Measurements from ENCODE around the gene ATP2C1.
"Not testable (repeated sequence)": the region's sequence is repeated elsewhere in the genome, so short reads cannot be mapped to it uniquely, and the experiment has no call there.

The ATP2C1 gene

GRCh38 chr3:131036986-131037385 lies 143.1 kb downstream of the ATP2C1 start:
- H3K9me3 Mint-ChIP-seq: peaks cover 8% of the 10 kb centered on the region
- no peak overlapping the region for H3K27ac Mint-ChIP-seq
- no peaks in the 10 kb centered on the region for H3K27me3 Mint-ChIP-seq
- H3K36me3 Mint-ChIP-seq: peaks cover 7% of the 10 kb centered on the region
- H3K4me1 Mint-ChIP-seq: peaks cover 17% of the 10 kb centered on the region
- DNase-seq: no peak
- H3K4me3 Mint-ChIP-seq: no peak overlapping the region
- CTCF ChIA-PET: interaction anchor here (1.1 to 1.3 kb wide), 2 partner anchors 10 to 142 kb away, joined by 3 to 4 read pairs; no protein-coding TSS in a partner anchor

DNA sequence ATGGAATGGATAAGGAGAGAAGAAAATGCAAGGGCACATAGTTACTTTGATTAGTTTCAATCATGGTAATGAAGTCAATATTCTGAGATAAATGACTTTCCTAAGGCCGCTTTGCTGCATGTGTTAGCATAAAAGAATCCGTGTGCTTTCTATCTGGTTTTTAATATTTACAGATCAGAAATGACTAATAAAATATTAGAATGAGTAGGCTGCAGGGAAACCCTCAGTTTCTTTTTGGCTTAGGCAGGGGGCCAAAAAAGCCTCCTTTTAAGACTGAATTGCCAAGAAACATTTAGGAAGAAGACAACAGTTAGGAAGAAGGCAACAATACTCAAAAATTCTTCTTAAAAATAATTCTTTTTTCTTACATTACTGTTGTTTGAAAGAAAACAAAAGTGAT lies 144.4 kb downstream of the ATP2C1 start:
- Mint-ChIP-seq H3K27ac (no peak overlapping the region), H3K4me1 (peaks cover 29% of the 10 kb centered on the region), H3K9me3 (peaks cover 12% of the 10 kb centered on the region), H3K36me3 (peaks cover 12% of the 10 kb centered on the region), H3K4me3 (no peak overlapping the region), H3K27me3 (no peaks in the 10 kb centered on the region)
- DNase-seq: no peak
- CTCF ChIA-PET: no interaction called here

GRCh38 chr3:131042271-131042985 lies 148.5 kb downstream of the ATP2C1 start:
- peak overlapping the region; percentile 72 for H3K27ac Mint-ChIP-seq
- CTCF ChIA-PET: interaction anchor here (1.1 to 1.9 kb wide), 2 partner anchors 10 to 16 kb away, joined by 5 to 10 read pairs; partner anchors contain the start of genes ASTE1 and NEK11
- H3K4me3 Mint-ChIP-seq: not testable (repeated sequence)

GRCh38 chr3:131047582-131047981 lies 153.7 kb downstream of the ATP2C1 start:
- Mint-ChIP-seq H3K27ac (no peak overlapping the region), H3K4me3 (no peak overlapping the region), H3K27me3 (peaks cover 20% of the 10 kb centered on the region), H3K9me3 (peaks cover 37% of the 10 kb centered on the region), H3K4me1 (peaks cover 26% of the 10 kb centered on the region), H3K36me3 (peaks cover 30% of the 10 kb centered on the region)
- CTCF ChIA-PET: interaction anchor here (0.9 to 1.7 kb wide), 3 partner anchors 11 to 14 kb away, joined by 3 to 5 read pairs (median 4); no protein-coding TSS in a partner anchor
- no peak for DNase-seq

More at GRCh38 chr3:131042271-131042985, 148.5 kb downstream of the ATP2C1 start:
- H3K27me3 Mint-ChIP-seq: peaks cover 11% of the 10 kb centered on the region
- peaks cover 40% of the 10 kb centered on the region for H3K4me1 Mint-ChIP-seq
- DNase-seq: peak; percentile 71
- peaks cover 35% of the 10 kb centered on the region for H3K36me3 Mint-ChIP-seq
- peaks cover 41% of the 10 kb centered on the region for H3K9me3 Mint-ChIP-seq

- H3K27me3 Mint-ChIP-seq: peaks cover 20% of the 10 kb centered on the region
- CTCF ChIA-PET: interaction anchor here (0.9 to 1.7 kb wide), 4 partner anchors 10 to 15 kb away, joined by 3 to 5 read pairs (median 4); no protein-coding TSS in a partner anchor
- H3K36me3 Mint-ChIP-seq: peaks cover 28% of the 10 kb centered on the region
- H3K27ac Mint-ChIP-seq: no peak overlapping the region
- peaks cover 35% of the 10 kb centered on the region for H3K9me3 Mint-ChIP-seq
- peaks cover 22% of the 10 kb centered on the region for H3K4me1 Mint-ChIP-seq
- DNase-seq: no peak
- no peak overlapping the region for H3K4me3 Mint-ChIP-seq
These were observed 154.1 kb downstream of the ATP2C1 start for GRCh38 chr3:131048030-131048429.

GRCh38 chr3:131050001-131050400 lies 156.1 kb downstream of the ATP2C1 start:
- H3K9me3 Mint-ChIP-seq: peaks cover 16% of the 10 kb centered on the region
- peaks cover 9% of the 10 kb centered on the region for H3K36me3 Mint-ChIP-seq
- DNase-seq: no peak
- no peak overlapping the region for H3K4me3 Mint-ChIP-seq
- peaks cover 11% of the 10 kb centered on the region for H3K27me3 Mint-ChIP-seq
- no peak overlapping the region for H3K27ac Mint-ChIP-seq
- CTCF ChIA-PET: no interaction called here
- H3K4me1 Mint-ChIP-seq: peaks cover 16% of the 10 kb centered on the region

- no peak overlapping the region for H3K4me3 Mint-ChIP-seq
- CTCF ChIA-PET: no interaction called here
- H3K36me3 Mint-ChIP-seq: no peaks in the 10 kb centered on the region
- H3K9me3 Mint-ChIP-seq: no peaks in the 10 kb centered on the region
- no peak overlapping the region for H3K27ac Mint-ChIP-seq
- peaks cover 1% of the 10 kb centered on the region for H3K27me3 Mint-ChIP-seq
- H3K4me1 Mint-ChIP-seq: peaks cover 9% of the 10 kb centered on the region
- no peak for DNase-seq
These were observed 159.4 kb downstream of the ATP2C1 start for GRCh38 chr3:131053043-131053859.
